HEK293 (cell line): Measurements from ENCODE around the gene PGAP1.

Experiments used
- BCL11A ChIP-seq: fragments of 450-650 bp; formaldehyde crosslinking; IDR thresholded peaks from 2 replicates; pipeline ENCODE4 v1.5.1; 2016; ENCODE audit warnings: low read depth, missing biosample characterization, missing genetic modification characterization
- TF ChIP-seq, protein P1 (sequence below): fragments of 450-650 bp; formaldehyde crosslinking; IDR thresholded peaks from 2 replicates; pipeline ENCODE4 v1.5.1; 2016; ENCODE audit warnings: missing biosample characterization, missing genetic modification characterization

DNA sequence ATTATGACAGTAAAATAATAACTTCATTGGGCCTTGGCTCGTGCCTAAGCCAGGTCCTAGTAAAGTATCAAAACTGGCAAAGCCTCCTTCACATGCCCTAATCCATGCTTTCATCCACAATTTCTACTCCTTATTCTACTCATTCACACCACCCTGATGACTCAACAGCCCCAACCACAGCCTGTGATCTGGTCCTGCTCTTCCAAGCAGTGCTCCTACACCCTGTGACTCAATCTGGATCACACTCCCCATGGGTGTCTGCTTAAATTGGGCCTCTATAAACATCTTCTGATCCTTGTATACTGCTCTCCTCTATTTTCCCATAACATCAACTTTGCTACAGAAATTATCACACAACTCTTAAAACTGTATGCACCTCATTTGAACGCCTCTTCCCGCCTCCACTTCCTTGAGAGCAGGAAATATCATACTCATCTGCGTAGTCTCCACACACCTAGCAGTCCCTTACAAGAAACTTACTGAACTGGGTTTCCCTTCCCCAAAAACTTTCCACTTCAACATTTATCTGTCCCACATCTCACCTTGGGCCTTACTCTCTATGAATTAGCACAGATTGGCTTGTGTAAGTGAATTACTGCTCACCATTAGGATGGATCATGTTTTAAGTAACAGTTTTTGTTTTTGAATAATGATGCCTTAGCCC lies 142.9 kb downstream of the PGAP1 start:
- no peak for TF ChIP-seq BCL11A (tag by site-specific recombination)
- TF ChIP-seq, protein P1, sequence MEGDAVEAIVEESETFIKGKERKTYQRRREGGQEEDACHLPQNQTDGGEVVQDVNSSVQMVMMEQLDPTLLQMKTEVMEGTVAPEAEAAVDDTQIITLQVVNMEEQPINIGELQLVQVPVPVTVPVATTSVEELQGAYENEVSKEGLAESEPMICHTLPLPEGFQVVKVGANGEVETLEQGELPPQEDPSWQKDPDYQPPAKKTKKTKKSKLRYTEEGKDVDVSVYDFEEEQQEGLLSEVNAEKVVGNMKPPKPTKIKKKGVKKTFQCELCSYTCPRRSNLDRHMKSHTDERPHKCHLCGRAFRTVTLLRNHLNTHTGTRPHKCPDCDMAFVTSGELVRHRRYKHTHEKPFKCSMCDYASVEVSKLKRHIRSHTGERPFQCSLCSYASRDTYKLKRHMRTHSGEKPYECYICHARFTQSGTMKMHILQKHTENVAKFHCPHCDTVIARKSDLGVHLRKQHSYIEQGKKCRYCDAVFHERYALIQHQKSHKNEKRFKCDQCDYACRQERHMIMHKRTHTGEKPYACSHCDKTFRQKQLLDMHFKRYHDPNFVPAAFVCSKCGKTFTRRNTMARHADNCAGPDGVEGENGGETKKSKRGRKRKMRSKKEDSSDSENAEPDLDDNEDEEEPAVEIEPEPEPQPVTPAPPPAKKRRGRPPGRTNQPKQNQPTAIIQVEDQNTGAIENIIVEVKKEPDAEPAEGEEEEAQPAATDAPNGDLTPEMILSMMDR (tag by site-specific recombination), result no peak
